ENCODE results near the gene PCSK7.

DNA sequence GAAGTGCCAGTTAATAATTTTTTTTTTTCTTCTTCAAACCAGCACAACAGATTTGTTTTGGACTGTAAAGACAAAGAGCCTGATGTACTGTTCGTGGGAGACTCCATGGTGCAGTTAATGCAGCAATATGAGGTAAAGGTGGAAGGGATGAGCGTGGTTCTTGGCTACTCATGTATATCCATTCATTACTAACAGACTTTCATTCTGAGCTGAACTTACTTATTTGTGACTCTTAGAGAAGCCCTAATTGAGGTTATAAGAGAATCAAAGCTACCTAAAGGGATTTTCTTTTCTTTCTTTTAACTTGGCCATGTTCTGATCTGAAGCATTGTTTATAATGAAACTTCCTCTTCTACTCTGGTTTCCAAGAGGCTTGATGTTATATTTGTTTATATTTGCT is 72.0 kb downstream of the PCSK7 start:
- no peak for TF ChIP-seq POLR2A (IDR thresholded peaks at IDR 0.05)
- TF ChIP-seq, protein P1, sequence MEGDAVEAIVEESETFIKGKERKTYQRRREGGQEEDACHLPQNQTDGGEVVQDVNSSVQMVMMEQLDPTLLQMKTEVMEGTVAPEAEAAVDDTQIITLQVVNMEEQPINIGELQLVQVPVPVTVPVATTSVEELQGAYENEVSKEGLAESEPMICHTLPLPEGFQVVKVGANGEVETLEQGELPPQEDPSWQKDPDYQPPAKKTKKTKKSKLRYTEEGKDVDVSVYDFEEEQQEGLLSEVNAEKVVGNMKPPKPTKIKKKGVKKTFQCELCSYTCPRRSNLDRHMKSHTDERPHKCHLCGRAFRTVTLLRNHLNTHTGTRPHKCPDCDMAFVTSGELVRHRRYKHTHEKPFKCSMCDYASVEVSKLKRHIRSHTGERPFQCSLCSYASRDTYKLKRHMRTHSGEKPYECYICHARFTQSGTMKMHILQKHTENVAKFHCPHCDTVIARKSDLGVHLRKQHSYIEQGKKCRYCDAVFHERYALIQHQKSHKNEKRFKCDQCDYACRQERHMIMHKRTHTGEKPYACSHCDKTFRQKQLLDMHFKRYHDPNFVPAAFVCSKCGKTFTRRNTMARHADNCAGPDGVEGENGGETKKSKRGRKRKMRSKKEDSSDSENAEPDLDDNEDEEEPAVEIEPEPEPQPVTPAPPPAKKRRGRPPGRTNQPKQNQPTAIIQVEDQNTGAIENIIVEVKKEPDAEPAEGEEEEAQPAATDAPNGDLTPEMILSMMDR (IDR thresholded peaks at IDR 0.05), result no peak

All from lower leg skin (tissue), 3 donors.